BLaER1 treated with 17β-estradiol and CSF1 and Interleukin-3, amounts not matched to agents 10 nM and 100 nM (cell line): ENCODE measurements around the gene PIM1.

ENCODE experiments used
- H3K27ac ChIP-seq, 11 experiments: shearing (Covaris generic); formaldehyde crosslinking; 2 replicates each; pipeline ENCODE4 v1.8.1; 2022
- H3K27me3 ChIP-seq, 11 experiments: shearing (Covaris generic); formaldehyde crosslinking; 2 replicates each; pipeline ENCODE4 v1.8.1; 2022
- H3K36me3 ChIP-seq, 11 experiments: shearing (Covaris generic); formaldehyde crosslinking; 2 replicates each; pipeline ENCODE4 v1.8.1; 2022
- H3K4me1 ChIP-seq, 10 experiments: shearing (Covaris generic); formaldehyde crosslinking; 2 replicates each; pipeline ENCODE4 v1.8.1; 2022
- H3K4me2 ChIP-seq, 11 experiments: shearing (Covaris generic); formaldehyde crosslinking; 2 replicates each; pipeline ENCODE4 v1.8.1; 2022
- H3K4me3 ChIP-seq, 10 experiments: shearing (Covaris generic); formaldehyde crosslinking; 2 replicates each; pipeline ENCODE4 v1.8.1; 2022
- H3K9ac ChIP-seq, 11 experiments: shearing (Covaris generic); formaldehyde crosslinking; 2 replicates each; pipeline ENCODE4 v1.8.1; 2022
- H3K9me3 ChIP-seq, 11 experiments: shearing (Covaris generic); formaldehyde crosslinking; replicated peaks in 1 of 11; 2 replicates each; pipeline ENCODE4 v1.8.1; 2022
- H4K20me1 ChIP-seq, 11 experiments: shearing (Covaris generic); formaldehyde crosslinking; 2 replicates each; pipeline ENCODE4 v1.8.1; 2022
- Cebpa-rat ChIP-seq, 11 experiments: shearing (Covaris generic); IDR thresholded peaks; 2 replicates each; pipeline ENCODE4 v1.8.1; 2022

Gene PIM1

DNA sequence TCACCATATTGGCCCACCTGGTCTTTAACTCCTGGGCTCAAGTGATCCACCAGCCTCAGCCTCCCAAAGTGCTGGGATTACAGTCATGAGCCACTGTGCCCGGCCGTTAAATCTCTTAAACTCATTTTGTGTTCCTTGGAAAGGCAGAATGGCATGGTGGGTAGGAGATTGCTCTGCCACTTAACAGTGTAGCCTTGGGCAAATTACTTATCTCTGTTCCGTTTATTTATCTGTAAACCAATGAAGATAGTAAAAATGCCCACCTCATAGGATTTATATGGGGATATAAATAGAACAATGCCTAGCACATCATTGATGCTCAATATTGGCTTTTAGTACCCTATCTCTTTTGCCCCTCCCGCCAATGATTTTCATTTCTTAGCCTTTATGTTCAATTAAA is 7.2 kb upstream of the PIM1 start:
- H3K27me3 ChIP-seq = no peaks in the 10 kb centered on the region
- no peak overlapping the region for H3K4me3 ChIP-seq
- H3K9me3 ChIP-seq = no peaks in the 10 kb centered on the region
- no peaks in the 10 kb centered on the region for H4K20me1 ChIP-seq
- H3K4me2 ChIP-seq = peak overlapping the region in 3 of 11 experiments; percentile 74 to 85 (median 75); a peak in 3 of 22 replicates
- H3K36me3 ChIP-seq = no peaks in the 10 kb centered on the region
- no peak overlapping the region for H3K9ac ChIP-seq
- no peak overlapping the region for H3K27ac ChIP-seq
- no peak for TF ChIP-seq Cebpa-rat (IDR thresholded peaks at IDR 0.05)
- peaks cover 6 to 36% (median 18%) of the 10 kb centered on the region in 10 experiments; a peak in 18 of 20 replicates for H3K4me1 ChIP-seq

DNA sequence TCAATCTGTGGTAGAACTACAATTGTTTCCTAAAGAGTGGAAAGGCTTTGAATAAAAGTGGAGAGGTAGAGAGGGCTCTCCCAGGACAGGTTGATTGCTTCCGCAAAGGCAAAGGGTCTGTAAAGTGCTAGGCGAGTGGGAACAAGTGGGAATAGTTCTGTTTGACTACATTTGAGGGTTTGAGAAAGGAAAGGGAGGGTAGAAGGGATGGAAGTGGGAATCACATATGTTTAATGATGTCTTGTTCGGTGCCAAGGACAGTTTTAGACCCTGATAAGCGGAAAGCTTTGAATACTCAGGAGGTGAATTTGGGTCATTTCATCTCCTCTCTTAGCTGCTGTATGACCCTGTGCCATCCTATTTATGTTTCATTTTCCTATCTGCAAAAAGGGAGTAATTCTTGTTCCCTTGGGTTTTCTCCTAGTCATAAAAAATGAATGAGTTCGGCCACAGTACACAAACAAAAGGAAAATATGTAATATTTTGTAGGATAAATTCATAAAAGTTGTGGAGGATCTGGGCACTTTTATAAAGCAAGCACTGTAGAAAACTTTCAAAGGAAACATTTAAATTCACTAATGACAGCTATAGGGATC is 1.7 kb upstream of the PIM1 start:
- Histone ChIP-seq H4K20me1 (peaks cover 0 to 29% (median 18%) of the 10 kb centered on the region in 11 experiments; a peak in 14 of 22 replicates), H3K4me1 (peaks cover 11 to 37% (median 23%) of the 10 kb centered on the region in 10 experiments), H3K9ac (peak overlapping the region in 10 of 11 experiments; percentile 86 to 95 (median 90); a peak in 13 of 22 replicates), H3K9me3 (peaks cover 0 to 11% (median 0%) of the 10 kb centered on the region in 11 experiments; a peak in 3 of 22 replicates), H3K4me2 (peak overlapping the region; percentile 88 to 96 (median 91); a peak in 21 of 22 replicates), H3K27me3 (peaks cover 0 to 16% (median 6%) of the 10 kb centered on the region in 11 experiments; a peak in 10 of 22 replicates), H3K36me3 (peaks cover 5 to 31% (median 21%) of the 10 kb centered on the region in 11 experiments; a peak in 21 of 22 replicates), H3K27ac (peak overlapping the region in 9 of 11 experiments; percentile 85 to 95 (median 92); a peak in 16 of 22 replicates), H3K4me3 (peak overlapping the region in 6 of 10 experiments; percentile 60 to 73 (median 68); a peak in 7 of 20 replicates)
- TF ChIP-seq Cebpa-rat (IDR thresholded peaks at IDR 0.05) = no peak

DNA sequence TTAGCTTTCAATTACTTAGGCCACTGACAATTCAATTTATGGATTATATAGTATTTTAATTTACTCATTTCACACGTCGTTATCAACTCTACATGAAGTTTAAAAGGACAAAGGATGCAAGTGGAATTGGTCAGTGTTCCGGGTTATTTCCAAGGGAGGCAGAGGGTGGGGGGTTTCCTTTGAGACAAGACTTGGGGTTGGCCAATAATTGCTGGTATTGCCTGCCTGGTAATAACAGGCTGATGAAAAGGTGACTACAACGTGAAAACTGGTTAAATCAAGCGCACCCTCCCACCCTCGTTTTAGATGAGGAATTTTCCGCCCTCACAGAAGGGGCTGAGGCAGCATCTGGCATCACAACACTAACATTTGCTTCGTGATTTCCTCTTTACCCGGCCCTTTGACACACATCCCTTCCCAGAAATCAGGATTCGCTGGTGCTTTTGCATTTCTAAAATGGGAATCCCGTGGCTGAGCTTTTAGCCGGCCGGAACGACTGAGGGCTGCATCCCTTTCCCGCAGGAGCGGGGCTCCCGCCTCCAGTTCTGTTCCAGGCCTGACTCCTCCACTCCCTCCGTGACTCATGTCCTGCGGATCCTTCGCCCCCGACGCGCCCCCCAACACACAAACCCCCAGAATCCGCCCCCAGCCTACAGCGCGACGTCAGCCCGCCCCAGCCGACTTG is 999 bp upstream of the PIM1 start:
- Histone ChIP-seq H3K9ac (peak overlapping the region; percentile 86 to 95 (median 90)), H4K20me1 (peaks cover 0 to 29% (median 18%) of the 10 kb centered on the region in 11 experiments; a peak in 14 of 22 replicates), H3K27ac (peak overlapping the region; percentile 84 to 95 (median 91)), H3K4me1 (peaks cover 17 to 44% (median 30%) of the 10 kb centered on the region in 10 experiments), H3K4me3 (peak overlapping the region; percentile 60 to 73 (median 68)), H3K9me3 (peaks cover 0 to 11% (median 0%) of the 10 kb centered on the region in 11 experiments; a peak in 3 of 22 replicates), H3K36me3 (peaks cover 12 to 38% (median 28%) of the 10 kb centered on the region in 11 experiments), H3K4me2 (peak overlapping the region; percentile 88 to 96 (median 91)), H3K27me3 (peaks cover 0 to 16% (median 6%) of the 10 kb centered on the region in 11 experiments; a peak in 10 of 22 replicates)
- no peak for TF ChIP-seq Cebpa-rat (IDR thresholded peaks at IDR 0.05)

DNA sequence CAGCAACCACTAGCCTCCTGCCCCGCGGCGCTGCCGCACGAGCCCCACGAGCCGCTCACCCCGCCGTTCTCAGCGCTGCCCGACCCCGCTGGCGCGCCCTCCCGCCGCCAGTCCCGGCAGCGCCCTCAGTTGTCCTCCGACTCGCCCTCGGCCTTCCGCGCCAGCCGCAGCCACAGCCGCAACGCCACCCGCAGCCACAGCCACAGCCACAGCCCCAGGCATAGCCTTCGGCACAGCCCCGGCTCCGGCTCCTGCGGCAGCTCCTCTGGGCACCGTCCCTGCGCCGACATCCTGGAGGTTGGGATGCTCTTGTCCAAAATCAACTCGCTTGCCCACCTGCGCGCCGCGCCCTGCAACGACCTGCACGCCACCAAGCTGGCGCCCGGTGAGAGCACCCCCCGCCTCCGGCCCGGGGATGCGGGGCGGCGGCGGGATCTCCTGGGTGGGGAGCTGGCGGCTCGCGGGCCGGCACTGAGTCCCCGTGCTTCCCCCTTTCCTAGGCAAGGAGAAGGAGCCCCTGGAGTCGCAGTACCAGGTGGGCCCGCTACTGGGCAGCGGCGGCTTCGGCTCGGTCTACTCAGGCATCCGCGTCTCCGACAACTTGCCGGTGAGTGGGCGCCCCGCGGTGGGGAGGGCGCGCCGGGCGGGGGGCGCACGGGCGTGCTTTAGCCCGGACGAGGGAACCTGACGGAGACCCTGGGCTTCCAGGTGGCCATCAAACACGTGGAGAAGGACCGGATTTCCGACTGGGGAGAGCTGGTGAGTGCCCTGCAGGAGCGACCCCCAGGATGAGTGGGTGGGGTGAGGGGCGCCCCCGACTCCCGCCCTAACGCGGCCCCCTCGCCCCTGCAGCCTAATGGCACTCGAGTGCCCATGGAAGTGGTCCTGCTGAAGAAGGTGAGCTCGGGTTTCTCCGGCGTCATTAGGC is 585 bp downstream of the PIM1 start:
- peak overlapping the region; percentile 32 to 99 (median 95); a peak in 21 of 22 replicates for H3K4me2 ChIP-seq
- H3K36me3 ChIP-seq = peaks cover 26 to 54% (median 43%) of the 10 kb centered on the region in 11 experiments
- H3K27me3 ChIP-seq = peaks cover 0 to 16% (median 6%) of the 10 kb centered on the region in 11 experiments; a peak in 10 of 22 replicates
- peaks cover 0 to 11% (median 0%) of the 10 kb centered on the region in 11 experiments; a peak in 3 of 22 replicates for H3K9me3 ChIP-seq
- H3K27ac ChIP-seq = peak overlapping the region; percentile 83 to 97 (median 91)
- peak overlapping the region; percentile 89 to 99 (median 95) for H3K9ac ChIP-seq
- H4K20me1 ChIP-seq = peaks cover 0 to 29% (median 18%) of the 10 kb centered on the region in 11 experiments; a peak in 14 of 22 replicates
- TF ChIP-seq Cebpa-rat (IDR thresholded peaks at IDR 0.05) = no peak
- H3K4me1 ChIP-seq = peaks cover 26 to 55% (median 46%) of the 10 kb centered on the region in 10 experiments
- peak overlapping the region; percentile 84 to 99 (median 94) for H3K4me3 ChIP-seq

DNA sequence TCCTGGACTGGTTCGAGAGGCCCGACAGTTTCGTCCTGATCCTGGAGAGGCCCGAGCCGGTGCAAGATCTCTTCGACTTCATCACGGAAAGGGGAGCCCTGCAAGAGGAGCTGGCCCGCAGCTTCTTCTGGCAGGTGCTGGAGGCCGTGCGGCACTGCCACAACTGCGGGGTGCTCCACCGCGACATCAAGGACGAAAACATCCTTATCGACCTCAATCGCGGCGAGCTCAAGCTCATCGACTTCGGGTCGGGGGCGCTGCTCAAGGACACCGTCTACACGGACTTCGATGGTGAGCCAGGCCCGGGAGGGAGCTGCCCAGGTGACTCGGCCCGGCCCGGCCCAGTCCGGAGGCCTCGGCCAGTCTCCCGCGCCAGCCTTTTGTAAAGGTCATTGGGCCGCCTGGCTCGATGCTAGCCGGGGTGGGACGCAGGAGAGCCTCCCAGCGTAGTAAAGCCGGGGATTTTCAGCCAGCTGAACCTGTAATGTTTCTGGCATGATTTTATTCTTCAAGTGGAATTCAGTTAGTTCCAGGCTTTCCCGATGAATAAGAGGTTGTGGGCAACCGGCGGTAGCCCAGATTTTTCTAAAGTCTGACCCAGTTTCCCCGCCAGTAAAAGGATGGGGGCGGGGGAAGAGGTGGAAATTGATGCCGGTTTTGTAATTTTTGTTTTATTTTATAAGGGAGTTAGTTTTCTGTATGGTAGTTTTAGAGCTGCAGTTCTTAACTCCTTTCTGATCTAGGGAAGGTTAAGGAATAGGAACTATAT is 1.4 kb downstream of the PIM1 start:
- Histone ChIP-seq H4K20me1 (peaks cover 0 to 29% (median 18%) of the 10 kb centered on the region in 11 experiments; a peak in 14 of 22 replicates), H3K27me3 (peaks cover 0 to 16% (median 6%) of the 10 kb centered on the region in 11 experiments; a peak in 10 of 22 replicates), H3K36me3 (peaks cover 26 to 63% (median 52%) of the 10 kb centered on the region in 11 experiments), H3K4me1 (peaks cover 34 to 64% (median 54%) of the 10 kb centered on the region in 10 experiments), H3K27ac (peak overlapping the region; percentile 83 to 97 (median 91)), H3K4me2 (peak overlapping the region; percentile 32 to 99 (median 95); a peak in 21 of 22 replicates), H3K9ac (peak overlapping the region; percentile 89 to 99 (median 95)), H3K9me3 (peaks cover 0 to 11% (median 0%) of the 10 kb centered on the region in 11 experiments; a peak in 3 of 22 replicates), H3K4me3 (peak overlapping the region; percentile 84 to 99 (median 94))
- TF ChIP-seq Cebpa-rat (IDR thresholded peaks at IDR 0.05) = no peak

DNA sequence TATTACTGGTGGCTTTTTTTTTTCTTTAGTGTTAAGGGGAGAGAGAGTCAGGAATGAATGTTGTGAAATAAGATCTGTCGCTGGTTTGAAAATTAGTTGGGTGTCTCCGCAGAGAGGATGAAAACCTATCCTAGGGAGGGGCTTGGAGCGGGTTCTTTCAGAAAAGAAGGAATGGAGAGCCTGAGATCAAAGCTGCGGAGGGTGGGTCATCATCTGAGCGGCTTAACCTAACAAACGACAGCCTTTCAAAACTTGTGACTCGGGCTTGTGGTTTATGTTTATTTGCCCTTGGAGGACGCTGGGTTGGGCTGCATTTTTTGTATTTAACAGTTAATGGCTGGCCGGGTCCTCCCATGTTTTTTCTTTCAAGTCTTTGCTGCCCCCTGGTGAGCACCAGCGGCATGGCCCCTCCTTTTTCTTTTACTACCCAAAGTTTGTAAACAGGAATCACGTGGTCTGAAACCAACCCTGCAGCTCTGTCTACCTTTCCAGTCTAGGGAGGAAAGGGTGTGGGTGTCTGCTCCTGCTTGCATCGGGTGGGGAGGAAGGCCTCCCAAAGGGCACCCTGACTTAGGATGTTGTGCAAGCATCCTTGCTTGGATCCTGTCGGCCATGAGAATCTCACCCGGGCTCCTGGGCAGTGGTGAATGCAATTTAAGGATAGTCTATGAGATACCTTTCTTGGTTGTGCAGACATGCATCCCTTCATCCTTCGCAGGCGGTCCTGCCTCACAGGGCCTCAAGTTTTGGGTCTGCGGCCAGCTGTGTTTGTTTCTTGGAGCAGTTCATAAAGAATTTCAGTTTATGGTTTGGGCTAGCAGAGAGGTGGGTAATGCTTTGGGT is 2.2 kb downstream of the PIM1 start:
- peaks cover 0 to 29% (median 18%) of the 10 kb centered on the region in 11 experiments; a peak in 14 of 22 replicates for H4K20me1 ChIP-seq

More for the DNA sequence above, 2.2 kb downstream of the PIM1 start:
- peaks cover 0 to 16% (median 6%) of the 10 kb centered on the region in 11 experiments; a peak in 10 of 22 replicates for H3K27me3 ChIP-seq
- peaks cover 0 to 11% (median 0%) of the 10 kb centered on the region in 11 experiments; a peak in 3 of 22 replicates for H3K9me3 ChIP-seq
- peak overlapping the region; percentile 89 to 99 (median 95) for H3K9ac ChIP-seq
- peak overlapping the region; percentile 84 to 99 (median 94) for H3K4me3 ChIP-seq
- peaks cover 42 to 72% (median 62%) of the 10 kb centered on the region in 10 experiments for H3K4me1 ChIP-seq
- no peak for TF ChIP-seq Cebpa-rat (IDR thresholded peaks at IDR 0.05)
- peaks cover 26 to 66% (median 54%) of the 10 kb centered on the region in 11 experiments for H3K36me3 ChIP-seq
- H3K27ac ChIP-seq = peak overlapping the region; percentile 83 to 97 (median 91)
- peak overlapping the region; percentile 92 to 99 (median 95) for H3K4me2 ChIP-seq
